ENCODE measurements around the gene MRTFA.

DNA sequence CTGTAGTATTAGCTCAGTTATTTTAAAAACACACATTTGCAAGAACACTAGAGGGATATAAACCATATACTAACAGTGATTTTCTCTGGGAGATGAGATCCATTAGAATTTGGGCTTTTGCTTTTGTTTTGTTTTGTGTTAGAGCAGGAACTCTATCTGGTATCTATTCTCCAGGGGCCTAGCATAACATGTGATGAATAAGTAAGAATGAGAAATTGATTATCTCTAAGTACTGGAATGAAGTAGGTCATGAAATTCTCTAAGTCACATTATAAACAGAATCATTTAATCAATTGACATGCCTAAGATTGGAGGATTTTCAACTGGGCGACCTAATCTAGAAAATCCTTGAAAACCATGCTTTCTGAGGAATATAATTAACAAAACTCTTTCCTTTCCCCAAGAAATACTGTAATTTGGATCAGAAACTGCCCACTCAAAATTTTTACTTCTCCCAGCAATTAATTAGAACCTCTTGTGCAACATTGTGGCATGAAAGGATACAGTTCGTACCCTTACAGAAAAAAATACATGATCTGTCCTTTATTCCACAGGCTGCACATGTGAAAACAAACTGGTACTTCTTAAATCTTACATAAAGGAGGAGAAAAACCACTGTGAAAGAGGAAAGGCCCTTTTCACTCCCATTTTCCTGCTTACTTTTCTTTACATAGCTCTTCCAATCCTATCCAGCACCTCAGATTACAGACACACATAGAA is 93.5 kb downstream of the MRTFA start:
- TF ChIP-seq, protein P1, sequence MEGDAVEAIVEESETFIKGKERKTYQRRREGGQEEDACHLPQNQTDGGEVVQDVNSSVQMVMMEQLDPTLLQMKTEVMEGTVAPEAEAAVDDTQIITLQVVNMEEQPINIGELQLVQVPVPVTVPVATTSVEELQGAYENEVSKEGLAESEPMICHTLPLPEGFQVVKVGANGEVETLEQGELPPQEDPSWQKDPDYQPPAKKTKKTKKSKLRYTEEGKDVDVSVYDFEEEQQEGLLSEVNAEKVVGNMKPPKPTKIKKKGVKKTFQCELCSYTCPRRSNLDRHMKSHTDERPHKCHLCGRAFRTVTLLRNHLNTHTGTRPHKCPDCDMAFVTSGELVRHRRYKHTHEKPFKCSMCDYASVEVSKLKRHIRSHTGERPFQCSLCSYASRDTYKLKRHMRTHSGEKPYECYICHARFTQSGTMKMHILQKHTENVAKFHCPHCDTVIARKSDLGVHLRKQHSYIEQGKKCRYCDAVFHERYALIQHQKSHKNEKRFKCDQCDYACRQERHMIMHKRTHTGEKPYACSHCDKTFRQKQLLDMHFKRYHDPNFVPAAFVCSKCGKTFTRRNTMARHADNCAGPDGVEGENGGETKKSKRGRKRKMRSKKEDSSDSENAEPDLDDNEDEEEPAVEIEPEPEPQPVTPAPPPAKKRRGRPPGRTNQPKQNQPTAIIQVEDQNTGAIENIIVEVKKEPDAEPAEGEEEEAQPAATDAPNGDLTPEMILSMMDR (IDR thresholded peaks at IDR 0.05) = no peak
- no peak for TF ChIP-seq POLR2A (IDR thresholded peaks at IDR 0.05)
